Cortex of kidney (tissue), 1 donor: ENCODE measurements around the gene SPIB.
"Not testable (repeated sequence)": the region's sequence is repeated elsewhere in the genome, so short reads cannot be mapped to it uniquely, and the experiment has no call there.

Source experiments
- DNase-seq: peaks from one replicate; lab custom pipeline; 2025; lab: John Stamatoyannopoulos, UW

SPIB gene

DNA sequence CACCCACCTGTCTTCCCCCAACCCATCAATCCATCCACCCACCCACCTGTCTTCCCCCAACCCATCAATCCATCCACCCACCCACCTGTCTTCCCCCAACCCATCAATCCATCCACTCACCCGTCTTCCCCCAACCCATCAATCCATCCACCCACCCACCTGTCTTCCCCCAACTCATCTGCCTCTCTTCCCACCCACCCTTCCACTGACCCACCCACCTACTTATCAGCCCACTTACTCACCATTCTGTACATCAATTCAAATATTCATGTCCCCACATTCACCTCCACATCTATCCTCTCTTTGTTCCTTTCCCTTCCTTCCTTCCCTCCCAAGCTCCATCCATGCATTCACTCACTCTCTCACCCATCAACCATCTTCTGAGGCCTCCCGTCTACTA, 20.4 kb downstream of the SPIB start:
- not testable (repeated sequence) for DNase-seq

DNA sequence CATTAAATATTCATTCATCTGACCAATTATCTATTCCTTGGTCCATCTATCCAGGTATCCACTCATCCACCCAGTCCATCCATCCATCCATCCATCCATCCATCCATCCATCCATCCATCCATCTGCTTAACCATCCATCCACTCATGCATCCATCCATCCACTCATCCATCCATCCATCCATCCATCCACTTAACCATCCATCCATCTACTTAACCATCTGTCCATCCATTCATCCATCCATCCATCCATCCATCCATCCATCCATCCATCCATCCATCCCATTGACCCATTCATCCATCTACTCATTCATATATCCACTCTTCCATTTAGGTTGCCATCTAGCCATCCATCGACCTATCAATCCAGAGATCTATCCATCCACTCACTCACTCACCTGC, 25.3 kb downstream of the SPIB start:
- DNase-seq, result no peak

DNA sequence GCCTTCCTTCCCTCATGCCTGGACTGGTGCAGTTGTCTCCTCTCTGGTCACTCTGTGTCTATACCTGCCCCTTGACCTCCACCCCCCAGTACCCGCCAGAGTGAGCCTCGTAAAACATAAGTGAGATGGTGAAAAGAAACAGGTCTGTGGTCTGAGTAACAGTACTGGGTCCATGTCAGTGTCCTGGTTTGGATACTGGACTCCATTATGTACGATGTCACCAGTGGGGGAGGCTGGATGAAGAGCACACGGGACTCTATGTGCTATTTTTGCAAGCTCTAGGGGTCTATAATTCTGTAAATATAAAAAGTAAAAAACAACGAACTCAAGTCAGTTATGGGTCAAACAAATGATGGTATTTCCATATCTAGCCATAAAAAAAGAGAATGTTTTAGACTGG, 28.3 kb downstream of the SPIB start:
- DNase-seq, result no peak

DNA sequence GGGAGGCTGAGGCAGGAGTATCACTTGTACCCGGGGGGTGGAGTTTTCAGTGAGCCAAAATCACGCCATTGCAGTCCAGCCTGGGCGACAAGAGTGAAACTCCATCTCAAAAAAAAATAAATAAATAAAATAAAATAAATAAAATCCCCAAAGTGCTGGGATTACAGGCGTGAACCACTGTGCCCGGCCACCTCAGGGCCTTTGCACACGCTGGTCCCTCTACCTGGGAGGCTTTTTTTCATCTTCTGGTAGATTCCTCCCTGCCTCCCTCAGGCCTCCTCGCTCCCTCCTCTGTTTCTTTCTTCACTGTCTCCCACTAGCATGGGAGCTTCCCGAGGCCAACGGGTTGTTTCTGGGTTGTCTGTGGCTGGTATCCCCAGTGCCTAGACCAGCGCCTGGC, 29.0 kb downstream of the SPIB start:
- DNase-seq, result no peak

DNA sequence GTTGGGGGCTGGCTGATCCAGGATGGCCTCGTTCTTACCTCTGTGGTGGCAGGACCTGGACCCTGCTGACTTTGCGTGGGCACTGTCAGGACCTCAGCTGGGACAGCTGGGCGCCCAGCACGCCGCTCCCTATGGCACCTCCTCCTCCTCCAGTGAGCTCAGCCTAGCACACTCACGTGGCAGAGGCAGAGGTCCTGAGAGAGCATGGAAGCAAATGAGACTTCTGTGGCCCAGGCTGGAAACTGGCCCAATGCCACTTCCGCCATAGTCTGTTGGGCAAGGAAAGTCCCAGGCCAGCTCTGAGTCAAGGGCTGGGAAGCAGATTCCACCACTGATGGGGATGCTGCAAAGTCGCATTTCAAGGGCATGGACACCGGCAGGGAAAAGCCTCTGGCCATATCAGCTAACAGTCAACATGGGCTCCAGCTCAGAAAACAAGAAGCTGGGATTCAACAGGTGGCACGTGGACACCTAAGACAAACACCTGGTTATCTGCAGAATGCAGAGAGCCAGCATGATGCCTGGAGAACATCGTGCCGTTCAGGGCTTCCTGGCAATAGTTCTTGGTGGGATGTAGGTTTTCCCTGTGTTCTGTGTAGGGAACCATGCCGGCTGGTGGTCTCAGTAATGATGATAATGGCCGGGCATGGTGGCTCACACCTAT, 30.6 kb downstream of the SPIB start:
- DNase-seq, result no peak

DNA sequence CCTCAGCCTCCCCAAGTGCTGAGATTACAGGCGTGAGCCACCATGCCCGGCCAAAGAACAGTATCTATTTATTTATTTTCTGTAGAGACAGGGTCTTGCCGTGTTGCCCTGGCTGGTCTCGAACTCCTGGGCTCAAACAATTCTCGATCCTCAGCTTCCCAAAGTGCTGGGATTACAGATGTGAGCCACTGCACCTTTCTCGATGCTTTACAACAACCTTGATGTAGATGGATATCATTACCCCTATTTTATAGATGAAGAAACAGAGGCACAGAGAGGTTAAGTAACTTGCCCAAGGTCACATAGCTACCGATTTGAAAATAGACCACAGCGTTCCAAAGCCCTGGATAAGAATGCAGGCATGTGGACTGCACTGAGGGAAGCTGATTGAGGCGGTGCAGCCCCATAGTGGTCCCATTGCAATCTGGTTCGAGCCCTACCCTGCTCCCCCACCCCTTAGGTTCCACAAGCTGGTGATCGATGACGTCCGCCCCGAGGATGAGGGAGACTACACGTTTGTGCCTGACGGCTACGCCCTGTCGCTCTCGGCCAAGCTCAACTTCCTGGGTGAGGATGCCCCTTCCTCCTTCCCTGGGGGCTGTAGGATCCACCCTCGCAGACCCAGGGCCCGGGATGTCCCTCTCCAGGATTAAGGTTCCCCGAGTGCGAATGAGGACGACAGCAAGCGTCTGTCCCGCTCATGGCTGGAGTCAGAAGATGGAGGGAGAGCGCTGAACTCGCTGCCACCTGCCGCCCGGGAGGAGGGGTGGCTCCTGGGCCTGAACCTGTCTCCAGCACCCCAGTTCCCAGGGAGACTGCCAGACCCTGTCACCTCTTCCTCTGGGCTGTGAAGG, 31.9 kb downstream of the SPIB start:
- no peak for DNase-seq

DNA sequence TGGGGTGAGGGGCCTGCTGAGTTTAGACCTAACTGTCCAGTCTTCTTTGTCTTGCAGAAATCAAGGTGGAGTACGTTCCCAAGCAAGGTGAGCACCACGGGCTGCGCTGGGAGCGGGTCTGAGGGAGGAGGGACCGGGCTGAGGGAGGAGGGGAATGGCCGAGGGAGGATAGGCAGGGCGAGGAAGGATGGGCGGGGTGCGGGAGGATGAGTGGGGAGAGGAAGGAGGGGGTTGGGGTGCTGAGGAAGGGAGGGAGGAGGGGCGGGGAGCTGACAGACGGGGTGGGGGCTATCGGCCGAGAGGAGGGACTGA, 32.4 kb downstream of the SPIB start:
- no peak for DNase-seq

DNA sequence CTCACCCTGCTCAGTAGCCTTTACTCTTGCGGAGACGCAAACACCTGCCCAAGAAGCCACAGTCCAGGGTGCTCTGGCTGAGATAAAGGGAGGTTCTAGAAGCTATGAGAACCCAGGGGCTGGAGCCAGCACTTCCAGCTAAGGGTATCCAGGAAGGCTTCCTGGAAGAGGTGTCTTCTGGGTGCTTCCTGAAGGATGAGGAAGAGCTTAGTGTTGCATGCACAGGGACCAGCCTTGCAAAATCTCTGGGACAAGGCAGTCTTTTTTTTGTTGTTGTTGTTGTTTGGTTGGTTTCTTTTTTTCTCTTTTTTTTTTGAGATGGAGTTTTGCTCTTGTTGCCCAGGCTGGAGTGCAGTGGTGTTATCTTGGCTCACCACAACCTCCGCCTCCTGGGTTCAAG, 34.5 kb downstream of the SPIB start:
- DNase-seq, result no peak

DNA sequence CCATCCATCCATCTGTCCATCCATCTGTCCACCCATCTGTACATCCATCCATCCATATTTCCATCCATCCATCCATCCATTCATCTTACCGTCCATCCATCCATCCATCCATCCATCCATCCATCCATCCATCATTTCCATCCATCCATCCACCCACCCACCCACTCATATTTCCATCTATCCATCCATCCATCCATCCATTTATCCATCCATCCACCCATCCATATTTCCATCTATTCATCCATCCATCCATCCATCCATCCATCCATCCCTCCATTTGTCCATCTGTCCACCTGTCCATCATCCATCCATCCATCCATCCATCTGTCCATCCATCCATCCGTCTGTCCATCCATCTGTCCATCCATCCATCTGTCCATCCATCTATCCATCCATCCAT, 37.3 kb downstream of the SPIB start:
- DNase-seq, result no peak

DNA sequence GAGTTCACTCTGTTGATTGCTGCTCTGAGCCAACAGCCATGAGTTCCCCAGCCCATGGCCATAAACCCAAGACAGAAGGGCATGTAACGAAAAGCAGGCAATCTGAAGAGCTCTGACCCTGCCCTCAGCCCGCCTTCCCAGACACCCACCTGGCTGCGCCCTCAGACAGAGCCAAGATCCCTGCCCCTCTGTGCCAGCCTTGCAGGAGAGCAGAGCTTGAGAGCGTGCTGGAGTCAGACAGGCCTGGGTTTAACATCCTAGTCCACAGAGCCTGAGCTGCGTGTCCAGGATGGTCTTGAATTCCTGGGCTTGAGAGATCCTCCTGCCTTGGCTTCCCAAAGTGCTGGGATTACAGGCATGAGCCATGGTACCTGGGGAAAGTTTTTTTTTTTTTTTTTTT, 38.6 kb downstream of the SPIB start:
- DNase-seq, result no peak

DNA sequence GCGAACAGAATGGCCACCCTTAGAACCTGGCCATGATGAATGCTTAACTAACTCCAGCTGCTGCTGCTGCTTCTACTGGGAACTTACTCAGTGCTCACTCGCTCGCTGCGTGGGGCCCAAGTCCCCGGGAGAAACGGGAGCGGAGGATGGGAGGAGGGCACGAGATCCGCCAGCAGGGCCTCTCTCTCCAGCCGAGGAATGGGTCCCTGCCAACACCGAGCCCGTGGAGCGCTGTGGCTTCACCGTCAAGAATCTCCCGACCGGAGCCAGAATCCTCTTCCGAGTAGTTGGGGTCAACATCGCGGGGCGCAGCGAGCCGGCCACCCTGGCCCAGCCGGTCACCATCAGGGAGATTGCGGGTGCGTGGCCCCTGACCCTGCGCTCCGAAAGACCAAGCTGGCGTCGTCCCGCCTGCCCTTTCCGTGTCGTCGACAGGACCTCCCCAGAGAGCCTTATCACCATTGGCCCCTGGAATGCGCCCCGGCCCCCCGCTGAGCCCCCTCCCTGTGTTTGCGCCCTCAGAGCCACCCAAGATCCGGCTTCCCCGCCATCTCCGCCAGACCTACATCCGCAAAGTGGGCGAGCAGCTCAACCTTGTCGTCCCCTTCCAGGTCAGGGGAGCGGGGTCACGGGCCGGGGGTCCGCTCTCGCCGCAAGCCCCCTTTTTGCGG, 39.8 kb downstream of the SPIB start:
- no peak for DNase-seq

DNA sequence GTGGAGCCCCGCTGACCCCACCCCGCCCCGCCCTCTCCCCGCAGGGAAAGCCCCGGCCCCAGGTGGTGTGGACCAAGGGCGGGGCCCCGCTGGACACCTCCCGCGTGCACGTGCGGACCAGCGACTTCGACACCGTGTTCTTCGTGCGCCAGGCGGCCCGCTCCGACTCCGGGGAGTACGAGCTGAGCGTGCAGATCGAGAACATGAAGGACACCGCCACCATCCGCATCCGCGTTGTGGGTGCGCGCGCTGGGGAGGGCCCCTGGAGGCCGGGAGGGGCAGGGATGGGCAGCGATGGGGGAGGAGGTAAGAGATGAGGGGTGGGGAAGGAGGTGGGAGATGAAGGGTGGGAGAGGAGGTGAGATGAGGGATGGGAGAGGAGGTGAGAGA, 40.3 kb downstream of the SPIB start:
- DNase-seq, result no peak

DNA sequence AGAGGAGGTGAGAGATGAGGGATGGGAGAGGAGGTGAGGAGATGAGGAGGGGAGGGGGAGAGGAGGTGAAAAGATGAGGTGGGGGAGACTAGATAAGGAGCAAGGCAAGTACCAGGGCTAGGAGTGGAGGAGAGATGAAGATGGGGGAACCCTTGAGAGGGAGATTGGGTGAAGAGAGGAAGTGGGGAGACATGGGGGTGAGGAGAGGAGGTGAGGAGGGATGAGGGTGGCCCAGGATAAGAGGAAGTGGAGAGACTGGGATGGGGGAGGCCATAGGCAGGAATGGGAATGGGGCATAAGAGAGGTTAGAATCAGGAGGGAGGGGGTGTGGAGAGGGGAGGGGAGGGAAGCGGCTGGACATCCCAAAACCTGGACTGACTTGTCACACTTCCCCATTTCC, 40.9 kb downstream of the SPIB start:
- DNase-seq, result no peak

DNA sequence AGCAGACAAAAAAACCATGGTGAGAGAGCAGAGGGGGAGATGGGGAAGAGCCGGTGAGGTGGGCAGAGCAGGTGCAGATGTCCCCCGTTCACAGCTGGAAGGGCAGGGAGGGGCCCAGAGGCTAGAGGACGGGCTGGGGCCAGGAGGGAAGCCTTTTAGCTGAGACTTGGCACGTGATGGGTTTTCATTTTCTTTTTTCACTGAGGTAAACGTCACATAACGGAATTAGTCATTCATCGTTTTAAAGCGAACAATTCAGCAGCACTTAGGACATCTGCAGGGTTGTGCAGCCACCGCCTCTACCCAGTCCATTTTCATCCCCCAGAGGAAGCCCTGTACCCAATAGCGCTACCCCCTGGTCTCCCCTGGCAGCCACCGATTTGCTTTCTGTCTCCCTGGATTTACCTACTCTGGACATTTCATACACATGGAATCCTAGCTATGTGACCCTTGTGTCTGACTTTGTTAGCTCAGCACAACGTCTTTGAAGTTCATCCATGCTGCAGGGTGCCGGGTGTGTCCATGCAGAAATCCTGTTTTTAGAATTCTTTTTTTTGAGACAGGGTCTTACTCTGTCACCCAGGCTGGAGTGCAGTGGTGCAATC, 41.5 kb downstream of the SPIB start:
- DNase-seq, result no peak

DNA sequence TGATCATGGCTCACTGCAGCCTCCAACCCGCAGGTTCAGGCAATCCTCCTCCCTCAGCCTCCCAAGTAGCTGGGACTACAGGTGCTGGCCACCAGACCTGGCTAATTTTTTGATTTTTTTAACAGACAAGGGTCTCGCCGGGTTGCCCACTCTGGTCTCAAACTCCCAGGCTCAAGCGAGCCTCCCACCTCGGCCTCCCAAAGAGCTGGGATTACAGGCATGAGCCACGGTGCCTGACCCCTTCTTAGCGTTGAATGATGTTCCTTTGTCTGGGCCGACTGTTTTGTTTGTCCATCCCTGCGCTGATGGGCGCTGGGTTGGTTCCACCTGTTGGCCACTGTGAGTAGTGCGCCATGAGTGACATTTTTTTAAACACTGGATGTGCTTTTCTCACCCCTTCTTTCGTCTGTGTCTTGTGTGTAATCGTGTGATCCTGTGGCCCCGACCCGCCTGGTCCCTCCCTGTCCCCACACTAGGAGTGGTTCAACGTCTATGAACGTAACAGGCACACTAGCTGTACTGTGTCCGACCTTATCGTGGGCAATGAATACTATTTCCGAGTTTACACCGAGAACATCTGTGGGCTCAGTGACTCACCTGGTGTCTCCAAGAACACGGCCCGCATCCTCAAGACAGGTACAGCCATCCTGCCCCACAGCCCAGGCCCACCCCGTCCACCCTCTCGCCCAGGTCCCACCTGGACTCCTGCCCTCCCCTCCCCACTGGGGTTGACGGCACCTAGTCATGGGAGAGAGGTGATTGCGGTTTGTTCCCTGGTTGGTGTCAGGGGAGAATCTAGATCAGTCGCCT, 42.5 kb downstream of the SPIB start:
- DNase-seq, result no peak

DNA sequence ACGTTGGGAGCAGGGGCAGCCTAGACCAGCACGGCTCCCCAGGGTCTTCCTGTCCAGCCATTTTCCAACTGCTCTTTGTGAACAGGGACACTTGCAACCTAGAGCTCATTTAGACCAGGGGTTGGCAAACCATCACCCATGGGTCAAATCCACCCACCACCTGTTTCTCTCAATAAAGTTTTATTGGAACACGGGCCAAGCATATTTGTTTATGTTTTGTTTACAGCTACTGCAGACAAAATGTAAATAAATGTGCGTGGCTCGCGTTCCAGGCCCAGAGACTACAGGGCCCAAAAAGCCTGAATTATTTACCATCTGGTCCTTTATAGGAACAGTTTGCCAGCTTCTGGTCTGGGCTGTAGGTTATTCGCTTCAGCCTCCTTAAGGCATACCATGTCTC, 44.2 kb downstream of the SPIB start:
- DNase-seq, result no peak

DNA sequence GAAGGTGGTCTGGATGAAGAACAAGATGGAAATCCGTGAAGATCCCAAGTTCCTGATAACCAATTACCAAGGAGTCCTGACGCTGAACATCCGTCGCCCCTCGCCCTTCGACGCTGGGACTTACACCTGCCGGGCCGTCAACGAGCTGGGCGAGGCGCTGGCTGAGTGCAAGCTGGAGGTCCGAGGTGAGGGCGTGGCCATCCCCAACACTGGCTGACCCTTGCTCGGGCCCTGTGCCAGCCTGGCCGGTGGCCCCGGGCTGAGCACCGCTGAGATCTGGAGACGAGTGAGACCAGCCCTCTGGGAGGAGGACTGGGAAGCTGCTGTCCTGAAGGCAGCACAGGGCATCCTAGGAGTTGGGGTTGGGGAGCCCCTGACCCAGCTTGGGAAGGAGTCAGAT, 45.6 kb downstream of the SPIB start:
- no peak for DNase-seq

DNA sequence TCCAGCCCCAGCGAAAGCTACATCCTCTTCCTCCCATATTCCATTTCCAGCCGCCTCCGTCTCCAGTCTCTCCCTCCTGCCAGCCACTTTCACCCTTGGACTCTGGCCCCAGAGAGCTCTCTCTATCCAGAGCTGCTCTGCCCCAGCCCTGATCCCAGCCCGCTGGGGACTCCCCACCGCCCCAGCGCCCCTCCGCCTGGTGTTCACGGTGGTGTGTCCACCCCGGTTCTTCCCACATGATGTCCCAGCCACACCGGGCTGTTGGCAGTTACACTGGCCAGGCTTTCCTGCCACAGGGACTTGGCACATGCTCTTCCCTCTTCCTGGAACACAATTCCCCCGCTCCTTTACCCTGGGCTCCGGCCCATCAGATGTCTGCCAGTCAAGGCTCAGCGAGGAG, 46.3 kb downstream of the SPIB start:
- DNase-seq, result no peak

DNA sequence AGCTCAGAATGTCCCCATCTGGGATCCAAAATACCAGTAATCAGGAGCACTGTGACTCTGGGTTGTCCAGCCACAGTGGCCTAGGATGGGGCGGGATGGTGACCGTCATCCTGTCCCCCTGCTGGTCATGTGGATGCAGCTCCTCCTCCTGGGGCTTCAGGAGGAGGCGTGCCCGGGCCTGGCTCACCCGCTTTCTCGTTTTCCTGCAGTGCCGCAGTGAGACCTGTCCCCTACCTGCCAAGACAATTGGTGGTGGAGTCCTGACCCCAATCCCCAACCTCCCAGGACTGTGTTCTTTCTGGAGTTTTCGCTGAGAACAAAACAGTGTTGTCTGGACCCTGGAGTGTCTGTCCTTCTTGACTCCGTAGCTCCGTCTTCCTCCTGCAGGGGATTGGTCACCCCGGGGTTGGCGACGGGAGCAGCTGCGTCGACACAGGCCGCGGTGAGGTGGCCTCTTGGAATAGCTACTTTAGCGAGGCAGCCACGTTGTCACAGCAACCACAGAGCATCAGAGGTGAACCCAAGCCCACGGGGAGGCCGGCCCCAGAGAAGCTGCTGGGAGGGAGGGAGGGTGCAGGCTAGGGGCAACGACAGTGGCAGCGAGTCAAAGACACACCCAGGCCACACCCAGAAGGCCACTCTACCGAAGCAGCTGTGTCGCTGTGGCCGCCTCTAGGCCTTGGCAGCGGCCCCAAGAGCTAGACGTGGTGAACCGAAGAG, 47.4 kb downstream of the SPIB start:
- DNase-seq, result no peak

DNA sequence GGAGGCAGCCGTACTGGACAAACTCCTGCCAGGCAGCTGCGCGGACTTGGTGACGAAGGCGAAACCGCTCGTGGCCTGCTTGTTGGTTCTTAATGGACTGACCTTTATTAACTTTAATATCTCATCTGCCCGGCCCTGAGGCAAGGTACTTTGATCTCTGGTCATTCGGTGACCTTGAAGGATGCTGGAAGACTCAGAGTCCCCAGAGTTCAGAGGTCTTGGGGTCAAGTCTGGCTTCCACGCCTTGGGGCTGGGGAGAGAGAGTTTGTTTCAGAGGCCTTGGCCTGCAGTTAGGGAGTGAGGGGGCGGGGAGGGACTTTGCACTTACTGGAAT, 47.9 kb downstream of the SPIB start:
- DNase-seq, result no peak

DNA sequence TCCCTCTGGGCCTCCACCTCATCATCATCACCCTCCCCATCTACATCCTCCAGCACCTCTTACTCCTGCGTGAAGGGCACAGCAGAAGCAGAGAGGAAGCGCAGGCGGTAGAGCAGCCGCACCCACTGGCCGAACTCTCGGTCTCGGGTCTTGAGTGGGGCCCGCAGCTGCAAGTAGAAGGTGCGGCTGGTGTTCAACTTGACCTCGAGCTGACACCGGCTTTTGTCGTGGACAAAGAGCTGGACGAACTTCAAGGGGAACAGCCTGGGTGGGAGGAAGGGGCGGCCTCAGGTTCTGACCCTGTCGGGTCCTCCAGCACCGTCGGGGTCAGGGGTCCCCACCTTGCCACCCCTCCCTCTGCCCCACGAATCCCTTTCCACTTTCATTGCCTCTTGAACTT, 48.8 kb downstream of the SPIB start:
- no peak for DNase-seq

DNA sequence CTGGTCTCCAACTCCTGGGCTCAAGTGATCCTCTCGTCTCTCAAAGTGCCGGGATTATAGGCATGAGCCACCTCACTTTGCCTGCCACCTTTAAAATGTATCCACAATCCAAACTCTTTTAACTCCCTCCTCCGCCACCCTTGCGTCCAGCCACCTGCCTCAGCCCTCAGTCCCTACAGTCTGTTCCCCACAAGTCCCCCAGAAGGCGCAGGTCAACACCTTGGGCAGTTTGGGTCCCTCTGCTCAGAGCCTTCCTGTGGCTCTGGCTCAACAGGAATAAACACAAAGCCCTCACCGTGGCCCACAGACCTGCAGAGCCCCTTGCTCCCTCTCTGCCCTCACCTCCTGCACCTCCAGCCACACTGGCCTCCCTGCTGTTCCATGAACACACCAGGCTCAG, 50.1 kb downstream of the SPIB start:
- no peak for DNase-seq
